HG03460 (cell line): Measurements from ENCODE around the gene LIF.
"Not testable (repeated sequence)": the region's sequence is repeated elsewhere in the genome, so short reads cannot be mapped to it uniquely, and the experiment has no call there.

Experiments
- ATAC-seq: cut with Tn5 transposase; IDR thresholded peaks from one replicate; pipeline ENCODE4 v1.9.1; 2021; ENCODE audit not compliant: unreplicated experiment

The LIF gene

GRCh38 chr22:30212363-30212995 is 34.1 kb downstream of the LIF start:
- no peak for ATAC-seq

DNA sequence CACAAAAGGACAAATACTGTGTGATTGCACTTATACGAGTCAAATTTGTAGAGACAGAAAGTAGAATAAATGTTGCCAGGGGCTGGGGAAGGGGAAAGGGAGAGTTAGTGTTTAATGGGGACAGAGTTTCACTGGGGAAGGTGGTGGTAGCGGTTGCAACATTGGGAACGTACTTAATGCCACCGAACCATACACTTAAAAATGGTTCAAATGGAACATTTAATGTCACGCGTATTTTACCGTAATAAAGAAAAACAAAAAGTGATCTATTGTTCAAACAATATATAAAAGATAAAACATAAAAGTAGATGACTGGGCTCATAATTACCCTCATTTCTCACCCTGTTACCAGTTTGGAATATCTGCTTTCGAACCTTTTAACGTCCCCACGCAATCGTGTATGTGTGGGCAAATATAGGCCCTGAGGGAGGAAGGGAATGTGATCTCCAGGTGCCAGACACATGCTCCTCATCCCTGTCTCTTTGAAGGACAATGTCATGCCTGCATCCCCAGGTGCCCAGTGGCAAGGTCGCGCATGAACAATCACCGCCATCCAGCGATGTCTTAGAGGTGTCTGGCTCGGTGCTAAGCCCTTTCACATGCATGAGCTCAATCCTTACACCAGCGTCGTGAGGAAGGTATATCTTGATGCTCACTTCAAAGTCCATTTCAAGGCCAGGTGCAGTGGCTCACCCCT is 35.3 kb downstream of the LIF start:
- no peak for ATAC-seq

- no peak for ATAC-seq
Observed at GRCh38 chr22:30210235-30210909, 36.2 kb downstream of the LIF start.

DNA sequence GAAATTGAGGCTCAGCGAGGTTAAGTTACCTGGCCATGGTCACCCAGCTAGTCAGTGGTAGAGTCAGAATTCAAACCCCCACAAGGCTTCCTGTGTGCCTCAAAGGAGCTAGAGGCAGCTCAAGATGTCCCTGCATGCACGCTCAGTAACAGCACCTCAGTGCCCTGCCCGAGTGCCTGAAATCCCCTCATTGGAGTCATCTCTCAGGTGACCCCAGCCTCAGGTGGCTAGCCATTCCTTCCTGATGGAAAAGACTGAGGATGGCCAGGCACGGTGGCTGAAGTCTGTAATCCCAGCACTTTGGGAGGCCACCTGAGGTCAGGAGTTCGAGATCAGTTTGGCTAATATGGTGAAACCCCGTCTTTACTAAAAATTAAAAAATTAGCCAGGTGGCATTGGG is 36.9 kb downstream of the LIF start:
- no peak for ATAC-seq

DNA sequence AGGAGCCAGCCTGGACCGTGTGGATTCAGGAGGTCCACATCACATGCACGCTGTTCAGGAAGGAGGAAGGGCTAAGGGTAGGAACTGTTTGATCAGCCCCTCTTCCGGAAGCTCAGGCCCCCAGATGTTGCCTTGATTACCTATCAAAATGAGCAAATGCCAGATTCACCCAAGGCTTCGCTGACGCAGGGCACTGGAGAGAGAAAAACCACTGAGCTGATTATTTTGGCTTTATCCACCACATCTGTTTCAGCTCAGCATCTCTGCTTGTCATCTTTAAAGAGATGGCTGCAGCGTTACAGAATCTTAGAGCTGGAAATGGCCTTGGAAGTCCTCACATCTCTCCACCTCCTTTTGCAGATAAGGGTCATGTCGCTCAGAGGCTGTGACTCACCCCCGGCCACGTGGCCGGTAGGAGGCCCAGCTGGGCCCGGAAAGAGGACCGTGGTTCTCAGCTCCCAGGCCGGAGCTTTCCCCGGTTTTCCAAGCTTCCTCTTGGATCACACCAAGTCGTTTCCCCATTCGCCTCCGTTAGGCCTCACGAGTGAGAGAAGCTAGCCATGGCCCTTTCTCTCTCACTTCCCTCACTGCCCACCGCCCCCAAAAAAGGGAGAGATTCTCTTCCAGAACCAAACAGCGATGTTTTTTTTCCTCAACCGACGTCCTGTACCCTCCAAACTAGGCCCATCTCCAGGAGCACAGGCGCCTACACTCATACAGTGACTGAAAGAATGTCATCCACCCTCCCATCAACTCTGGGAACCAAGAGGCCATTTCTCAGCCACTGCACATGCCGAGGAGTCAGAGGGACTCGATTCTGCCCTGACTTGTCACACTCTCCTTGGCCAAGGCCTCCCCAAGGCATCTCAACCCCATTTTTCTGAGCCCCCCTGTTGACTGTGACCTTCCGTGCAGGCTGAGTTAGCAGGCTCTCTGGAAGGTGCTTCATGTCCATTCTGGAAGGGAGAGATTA is 37.6 kb downstream of the LIF start:
- no peak for ATAC-seq

DNA sequence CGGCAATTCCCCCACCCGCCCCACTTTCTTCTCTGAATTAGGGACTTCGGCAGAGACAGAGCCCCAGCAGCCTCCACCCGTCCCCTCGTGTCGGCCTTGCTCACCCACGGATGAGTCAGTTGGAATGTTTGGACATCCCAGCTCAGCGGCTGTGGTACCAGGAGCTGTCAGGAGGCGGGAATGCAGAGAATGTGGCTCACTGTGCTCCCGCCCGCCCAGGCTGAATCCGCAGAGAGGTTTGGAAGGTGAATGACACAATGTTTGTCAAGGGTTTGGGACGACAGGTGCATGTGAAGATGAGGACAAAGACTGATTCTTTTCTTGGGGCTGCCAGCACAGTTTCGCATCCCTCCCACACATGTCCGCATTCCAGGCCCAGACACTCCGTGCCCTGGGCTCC is 39.6 kb downstream of the LIF start:
- ATAC-seq = no peak

GRCh38 chr22:30205281-30206115 is 41.1 kb downstream of the LIF start:
- no peak for ATAC-seq

- ATAC-seq = no peak
Observed at GRCh38 chr22:30204742-30205111, 41.8 kb downstream of the LIF start.

DNA sequence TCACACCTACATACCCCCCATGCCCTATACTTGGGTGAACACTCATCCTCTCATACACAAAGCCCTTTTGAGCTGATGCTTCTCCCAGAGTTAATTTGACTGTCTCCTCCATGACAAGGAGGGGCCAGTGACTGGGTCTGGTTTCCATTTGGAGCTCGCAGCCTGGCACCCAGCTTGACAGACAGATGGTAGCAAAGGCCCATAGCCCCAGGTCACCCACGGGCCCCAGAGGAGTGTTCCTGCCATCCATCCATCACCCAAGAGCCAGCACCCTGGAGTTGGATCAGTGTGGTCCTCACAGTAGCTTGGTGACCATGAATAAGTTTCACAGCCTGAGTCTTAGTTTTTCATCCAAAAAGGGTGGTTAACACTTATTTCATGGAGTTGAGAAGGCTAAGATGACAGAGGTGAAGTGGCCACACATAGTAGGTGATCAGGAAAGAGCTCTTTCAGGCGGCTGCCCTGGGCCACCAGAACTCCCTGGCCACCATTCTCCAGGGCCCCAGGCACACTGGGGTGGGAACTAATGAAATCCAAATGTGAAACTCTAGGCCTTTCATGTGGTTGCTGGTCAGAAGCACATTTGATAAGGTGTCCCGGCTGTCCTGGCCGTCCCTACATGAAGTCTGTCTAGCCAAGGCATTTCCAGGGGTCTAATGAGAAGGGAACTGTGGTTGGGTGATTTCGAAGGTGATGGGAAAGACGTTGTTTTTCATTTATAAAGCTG is 42.4 kb downstream of the LIF start:
- ATAC-seq = no peak

DNA sequence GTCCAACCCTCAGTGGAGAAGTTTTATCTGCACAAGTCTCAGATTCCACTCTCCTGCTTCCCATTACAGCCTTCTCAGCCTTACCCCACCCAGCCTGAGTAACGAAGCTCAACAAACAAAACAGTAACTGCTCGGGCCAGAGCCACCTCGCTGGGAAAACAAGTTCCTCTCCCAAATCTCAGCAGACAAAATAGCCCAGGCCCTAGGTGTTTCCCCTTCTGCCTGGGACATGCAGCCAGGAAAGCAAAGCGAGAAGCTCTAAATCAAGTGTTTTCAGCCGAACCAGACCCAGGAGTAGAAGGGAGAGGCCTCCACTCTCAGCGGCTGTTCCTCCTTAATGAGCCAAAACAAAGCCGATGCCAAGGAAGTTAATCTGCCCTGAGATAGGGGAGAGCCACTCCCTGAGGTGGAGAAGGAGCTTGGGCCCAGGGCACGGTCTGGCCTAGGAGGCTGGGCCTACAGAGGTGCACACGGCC is 44.0 kb downstream of the LIF start:
- ATAC-seq = no peak

DNA sequence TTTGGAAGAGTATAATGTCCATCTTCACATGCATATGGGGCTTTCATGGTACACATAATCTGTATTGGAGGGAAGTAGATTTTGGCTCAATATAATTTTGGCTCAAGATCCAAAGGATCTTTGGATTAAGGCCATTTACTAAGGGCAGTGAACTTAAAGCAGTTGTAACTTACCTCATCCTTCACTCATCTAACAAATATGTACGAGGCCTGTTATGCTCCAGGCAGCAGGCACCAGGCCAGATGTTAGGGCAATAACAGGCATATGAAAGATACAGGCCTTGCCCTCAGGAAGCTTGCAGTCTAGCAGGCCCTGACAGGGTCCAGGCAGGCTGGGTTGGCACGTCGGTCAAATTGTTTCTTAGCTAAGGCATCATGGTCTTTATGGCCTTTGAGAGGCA is 44.6 kb downstream of the LIF start:
- ATAC-seq = no peak

GRCh38 chr22:30200905-30201304 is 45.7 kb downstream of the LIF start:
- ATAC-seq = not testable (repeated sequence)

DNA sequence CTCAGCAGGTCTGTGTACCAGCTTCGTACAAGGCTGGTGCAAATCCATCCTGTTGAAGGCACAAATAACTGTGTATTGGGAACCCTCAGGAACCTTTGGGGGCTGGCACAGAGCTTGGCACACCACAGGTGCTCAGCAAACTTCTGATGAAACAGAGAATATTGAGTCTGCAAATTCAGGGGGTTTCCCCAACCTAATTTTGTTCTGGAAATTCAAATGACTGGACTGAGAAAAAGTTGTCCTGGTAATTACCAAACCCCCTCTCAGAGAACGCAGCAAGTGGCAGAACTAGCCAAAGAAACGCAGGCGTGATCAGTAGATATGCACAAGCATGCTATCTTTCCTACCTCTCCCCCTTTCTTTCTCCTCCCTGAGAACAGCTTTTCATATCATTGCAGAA is 47.6 kb downstream of the LIF start:
- ATAC-seq = no peak

- no peak for ATAC-seq
Observed at GRCh38 chr22:30198152-30198825, 48.3 kb downstream of the LIF start.

- ATAC-seq = no peak
Observed at GRCh38 chr22:30197389-30197788, 49.2 kb downstream of the LIF start.

DNA sequence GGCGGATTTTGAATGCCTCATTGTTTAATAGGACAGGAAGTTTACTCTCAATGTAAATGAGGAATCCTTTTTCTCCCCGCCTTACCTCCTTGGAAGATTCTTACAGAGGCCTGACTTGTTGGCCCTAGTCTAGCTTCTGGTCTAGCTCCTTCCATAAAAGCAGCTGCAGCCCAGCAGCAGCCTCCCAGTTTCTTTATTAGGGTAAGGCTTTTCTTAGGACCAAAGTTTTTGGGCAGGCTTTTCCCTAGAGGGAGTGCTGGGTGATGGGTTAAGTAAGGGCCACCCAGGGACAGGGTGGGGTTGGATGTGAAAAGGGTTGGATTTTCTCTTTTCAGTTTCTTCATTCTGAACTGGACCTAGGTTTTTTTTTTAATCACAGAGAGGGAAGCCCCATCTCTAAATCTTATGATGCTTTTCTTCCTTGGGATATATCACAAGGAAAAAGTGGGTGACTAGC is 49.7 kb downstream of the LIF start:
- no peak for ATAC-seq

DNA sequence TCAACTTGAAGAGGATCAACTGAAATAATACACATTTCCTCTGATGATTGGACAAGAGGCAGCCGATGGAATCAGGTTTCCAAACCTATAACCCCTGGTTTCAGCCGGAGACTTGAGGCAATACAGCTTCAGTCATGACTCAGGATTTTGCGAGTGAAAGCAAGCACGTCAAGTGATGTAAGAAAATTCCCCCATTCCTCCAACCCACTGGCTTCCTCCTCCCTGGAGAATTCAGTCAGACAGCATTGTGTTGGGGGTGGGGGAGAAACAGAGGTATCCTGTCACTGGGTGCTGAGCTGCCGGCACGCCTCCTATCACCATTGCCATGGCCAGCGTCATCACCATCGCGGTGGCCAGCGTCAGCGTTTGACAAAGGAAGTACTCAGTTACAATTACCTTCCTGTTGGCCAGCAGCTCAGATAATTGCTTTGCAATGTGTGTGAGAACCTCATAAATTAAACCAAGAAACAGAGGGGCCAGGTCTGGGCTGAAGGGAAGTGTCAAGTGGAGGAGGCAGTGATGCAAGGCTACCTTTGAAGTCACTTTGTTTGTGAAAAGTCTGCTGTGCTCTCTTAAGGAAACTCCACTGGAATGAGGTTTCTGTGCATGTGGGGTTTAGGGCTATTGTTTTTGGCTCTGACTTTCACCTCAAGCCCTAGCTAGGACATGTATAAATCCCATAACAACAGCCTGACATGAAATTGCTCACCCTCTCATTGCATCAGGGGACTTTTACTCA is 50.2 kb downstream of the LIF start:
- ATAC-seq = no peak
